ENCODE data around the gene IL20.

The IL20 gene

GRCh38 chr1:206916000-206916709 is 50.7 kb downstream of the IL20 start:
- ATAC-seq (replicated peaks) (no peak), DNase-seq (no peak)
- peaks cover 62% of the 10 kb centered on the region for H3K36me3 Mint-ChIP-seq (ENCODE audit: insufficient read depth)
- no peaks in the 10 kb centered on the region for H3K27me3 Mint-ChIP-seq
- H3K9me3 Mint-ChIP-seq: no peaks in the 10 kb centered on the region
- peak overlapping the region in 1 of 2 donors; percentile 71 for H3K27ac Mint-ChIP-seq
- H3K4me3 Mint-ChIP-seq: no peak overlapping the region
- peaks cover 81 to 88% of the 10 kb centered on the region in 2 donors for H3K4me1 Mint-ChIP-seq (ENCODE audit: low read depth in 2 of 2)

GRCh38 chr1:206918076-206918475 is 52.7 kb downstream of the IL20 start:
- Mint-ChIP-seq H3K36me3 (ENCODE audit: insufficient read depth) (peaks cover 46% of the 10 kb centered on the region), H3K27ac (peak overlapping the region in 1 of 2 donors; percentile 71), H3K4me3 (no peak overlapping the region)

More at GRCh38 chr1:206918076-206918475, 52.7 kb downstream of the IL20 start:
- peaks cover 67 to 70% of the 10 kb centered on the region in 2 donors for H3K4me1 Mint-ChIP-seq (ENCODE audit: low read depth in 2 of 2)
- no peak for ATAC-seq (replicated peaks)
- DNase-seq: no peak
- no peaks in the 10 kb centered on the region for H3K27me3 Mint-ChIP-seq
- H3K9me3 Mint-ChIP-seq: no peaks in the 10 kb centered on the region

Data from effector memory CD8-positive, alpha-beta T cell (primary cell).